NCI-H460 (cell line): ENCODE results near the gene NKAIN1. TPM values are rescaled to one million over a fixed set of nuclear protein-coding genes. Genes with fewer than 3 reads are reported as not detected.
A peak's percentile ranks its signal among the peaks of the same experiment; 100 is the strongest.
"Not testable (repeated sequence)": the region's sequence is repeated elsewhere in the genome, so short reads cannot be mapped to it uniquely, and the experiment has no call there.

Source experiments
- DNase-seq: peaks from one replicate; pipeline ENCODE4 v3.0.0-alpha.2; 2016; ENCODE audit warnings: low read depth; ENCODE audit errors: extremely low read depth
- total RNA-seq: library from RNA; depleted of rRNA; stranded (reverse); fragments of >200 nt; shearing (Covaris generic); gene quantifications from 2 replicates; pipeline ENCODE4 v1.2.3, GENCODE V29; 2014

The NKAIN1 gene
- total RNA-seq, 1 experiment from 2014 or later: 0.57 TPM

GRCh38 chr1:31159323-31159722 lies 80.4 kb downstream of the NKAIN1 start:
- DNase-seq: no peak

DNA sequence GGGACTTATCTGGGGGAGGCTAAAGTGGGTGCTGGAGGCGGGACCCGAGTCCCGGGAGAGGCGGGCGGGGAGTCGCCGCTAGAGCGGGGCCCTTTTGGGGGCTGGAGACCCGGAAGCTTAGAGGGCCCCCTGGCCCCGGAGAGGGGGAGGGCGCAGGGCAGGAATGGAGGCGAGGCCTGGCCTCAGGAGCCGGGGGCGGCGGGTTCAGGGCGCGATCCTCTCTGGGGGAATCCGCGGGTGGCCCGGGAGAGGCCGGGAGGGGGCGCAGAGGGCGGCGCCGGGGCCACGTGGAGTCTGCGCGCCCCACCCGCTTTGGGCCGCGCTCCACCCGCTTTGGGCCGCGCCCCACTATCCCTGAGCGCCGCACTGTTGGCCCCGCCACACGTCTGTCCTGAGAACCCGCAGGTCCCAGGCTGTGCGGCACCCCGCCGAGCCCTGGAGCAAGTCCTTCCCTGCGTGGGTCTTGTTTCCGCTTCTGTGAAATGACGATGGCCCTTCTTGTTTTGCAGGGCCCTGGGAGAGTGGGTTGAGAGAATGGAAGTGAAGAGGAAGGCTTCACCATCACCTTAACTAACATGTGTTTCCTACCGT lies 84.4 kb downstream of the NKAIN1 start:
- DNase-seq: peak; percentile 46

GRCh38 chr1:31154632-31155215 lies 85.0 kb downstream of the NKAIN1 start:
- DNase-seq: peak; percentile 64

DNA sequence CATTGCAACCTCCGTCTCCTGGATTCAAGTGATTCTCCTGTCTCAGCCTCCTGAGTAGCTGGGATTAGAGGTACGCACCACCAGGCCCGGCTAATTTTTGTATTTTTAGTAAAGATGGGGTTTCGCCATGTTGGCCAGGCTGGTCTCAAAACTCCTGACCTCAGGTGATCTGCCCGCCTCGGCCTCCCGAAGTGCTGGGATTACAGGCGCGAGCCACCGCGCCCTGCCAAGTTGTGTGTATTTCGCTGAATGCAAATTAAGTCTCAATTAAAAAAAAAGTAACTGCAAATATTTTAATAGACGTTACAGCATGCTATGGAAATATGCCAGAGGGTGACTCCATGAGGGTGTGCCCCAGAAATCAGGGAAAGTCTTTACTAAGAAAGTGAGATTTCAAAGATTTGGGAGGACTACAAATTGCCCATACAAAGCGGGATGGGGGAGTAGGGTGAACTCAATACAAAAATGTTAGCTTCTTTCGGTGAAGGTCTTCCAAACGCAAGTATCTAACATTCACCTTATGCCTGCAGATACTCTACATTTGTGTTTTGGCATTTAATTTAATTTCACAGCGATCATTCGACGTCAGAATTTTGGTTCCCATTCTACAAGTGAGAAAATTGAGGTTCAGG lies 85.6 kb downstream of the NKAIN1 start:
- no peak for DNase-seq

DNA sequence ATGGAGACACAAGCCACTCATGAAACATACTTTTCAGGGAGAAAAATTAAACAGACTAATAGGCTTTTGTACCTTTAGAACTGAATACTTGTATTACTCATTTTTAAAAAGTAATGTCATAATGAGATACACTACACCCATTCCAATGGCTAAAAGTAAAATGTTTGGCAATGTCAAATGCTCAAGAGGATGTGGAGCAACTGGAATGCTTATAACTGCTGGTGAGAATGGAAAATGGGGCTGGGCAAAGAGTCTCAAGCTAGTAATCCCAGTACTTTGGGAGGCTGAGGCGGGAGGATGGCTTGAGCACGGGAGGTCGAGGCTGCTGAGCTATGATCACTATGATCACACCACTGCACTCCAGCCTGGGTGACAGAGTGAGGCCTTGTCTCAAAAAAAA lies 86.3 kb downstream of the NKAIN1 start:
- DNase-seq: no peak

- DNase-seq: peak; percentile 87
Measured at GRCh38 chr1:31152181-31152795, 87.4 kb downstream of the NKAIN1 start.

DNA sequence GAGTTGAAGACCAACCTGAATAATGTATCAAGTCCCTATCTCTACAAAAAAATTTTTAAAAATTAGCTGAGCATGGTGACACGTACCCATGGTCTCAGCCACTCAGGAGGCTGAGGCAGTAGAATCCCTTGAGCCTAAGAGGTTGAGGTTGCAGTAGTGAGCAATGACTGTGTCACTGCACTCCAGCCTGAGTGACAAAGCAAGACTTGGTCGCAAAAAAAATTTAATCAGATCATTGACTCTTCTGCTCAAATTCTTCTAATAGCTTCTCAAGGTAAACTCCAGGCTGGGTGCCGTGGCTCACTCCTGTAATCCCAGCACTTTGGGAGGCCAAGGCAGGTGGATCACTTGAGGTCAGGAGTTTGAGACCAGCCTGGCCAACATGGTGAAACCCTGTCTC lies 88.3 kb downstream of the NKAIN1 start:
- DNase-seq: no peak

GRCh38 chr1:31148409-31148808 lies 91.3 kb downstream of the NKAIN1 start:
- no peak for DNase-seq

- DNase-seq: no peak
Measured at GRCh38 chr1:31145648-31146047, 94.0 kb downstream of the NKAIN1 start.

DNA sequence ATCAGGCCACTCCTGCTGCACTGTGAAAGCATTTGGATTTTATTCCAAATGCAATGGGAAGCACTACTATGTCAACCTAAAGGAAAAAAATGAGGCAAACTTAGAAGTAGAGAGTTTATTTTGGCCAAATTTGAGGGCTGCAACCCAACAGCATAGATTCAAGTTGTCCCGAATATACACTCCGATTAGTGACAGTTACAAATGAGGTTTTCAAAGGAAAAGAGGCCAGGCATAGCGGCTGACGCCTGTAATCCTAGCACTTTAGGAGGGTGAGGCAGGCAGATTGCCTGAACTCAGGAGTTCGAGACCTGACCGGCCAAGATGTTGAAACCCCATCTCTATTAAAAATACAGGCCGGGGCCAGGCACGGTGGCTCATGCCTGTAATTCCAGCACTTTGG lies 95.2 kb downstream of the NKAIN1 start:
- DNase-seq: no peak

- DNase-seq: no peak
Measured at GRCh38 chr1:31143455-31143854, 96.2 kb downstream of the NKAIN1 start.

GRCh38 chr1:31142406-31142805 lies 97.3 kb downstream of the NKAIN1 start:
- DNase-seq: no peak

DNA sequence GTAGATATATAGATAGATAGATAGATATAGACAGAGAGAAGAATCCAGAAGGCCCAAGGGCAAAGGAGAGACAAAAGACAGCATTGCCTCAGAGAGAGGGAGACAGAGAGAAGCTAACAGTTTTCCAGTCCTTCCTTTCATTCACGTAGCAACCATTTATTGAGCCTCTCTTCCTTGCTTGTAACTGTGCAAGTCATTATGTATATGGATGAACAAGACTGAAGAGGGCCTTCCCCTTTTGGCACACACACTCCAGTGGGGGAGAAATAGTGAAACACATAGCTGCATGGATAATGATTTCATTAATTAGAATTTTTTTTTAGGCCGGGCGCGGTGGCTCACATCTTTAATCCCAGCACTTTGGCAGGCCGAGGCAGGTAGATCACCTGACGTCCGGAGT lies 99.4 kb downstream of the NKAIN1 start:
- DNase-seq: no peak

DNA sequence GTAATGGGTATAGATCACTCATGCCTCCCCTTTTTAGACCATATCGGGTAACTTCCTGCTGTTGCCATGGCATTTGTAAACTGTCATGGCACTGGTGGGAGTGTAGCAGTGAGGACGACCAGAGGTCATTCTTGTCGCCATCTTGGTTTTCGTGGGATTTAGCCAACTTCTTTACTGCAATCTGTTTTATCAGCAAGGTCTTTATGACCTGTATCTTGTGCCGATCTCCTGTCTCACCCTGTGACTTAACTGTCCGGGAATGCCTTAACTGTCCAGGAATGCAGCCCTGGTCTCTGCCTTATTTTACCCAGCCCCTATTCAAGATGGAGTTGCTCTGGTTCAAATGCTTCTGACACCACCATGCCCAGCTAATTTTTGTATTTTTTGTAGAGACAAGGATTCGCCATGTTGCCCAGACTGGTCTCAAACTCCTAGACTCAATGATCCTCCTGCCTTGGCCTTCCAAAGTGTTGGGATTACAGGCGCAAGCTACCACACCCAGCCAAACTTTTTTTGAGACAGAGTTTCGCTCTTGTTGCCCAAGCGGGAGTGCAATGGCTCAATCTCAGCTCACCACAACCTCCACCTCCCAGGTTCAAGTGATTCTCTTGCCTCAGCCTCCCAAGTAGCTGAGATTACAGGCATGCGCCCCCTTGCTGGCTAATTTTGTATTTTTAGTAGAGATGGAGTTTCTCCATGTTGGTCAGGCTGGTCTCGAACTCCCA lies 100.7 kb downstream of the NKAIN1 start:
- DNase-seq: not testable (repeated sequence)

GRCh38 chr1:31137873-31138272 lies 101.8 kb downstream of the NKAIN1 start:
- DNase-seq: not testable (repeated sequence)

DNA sequence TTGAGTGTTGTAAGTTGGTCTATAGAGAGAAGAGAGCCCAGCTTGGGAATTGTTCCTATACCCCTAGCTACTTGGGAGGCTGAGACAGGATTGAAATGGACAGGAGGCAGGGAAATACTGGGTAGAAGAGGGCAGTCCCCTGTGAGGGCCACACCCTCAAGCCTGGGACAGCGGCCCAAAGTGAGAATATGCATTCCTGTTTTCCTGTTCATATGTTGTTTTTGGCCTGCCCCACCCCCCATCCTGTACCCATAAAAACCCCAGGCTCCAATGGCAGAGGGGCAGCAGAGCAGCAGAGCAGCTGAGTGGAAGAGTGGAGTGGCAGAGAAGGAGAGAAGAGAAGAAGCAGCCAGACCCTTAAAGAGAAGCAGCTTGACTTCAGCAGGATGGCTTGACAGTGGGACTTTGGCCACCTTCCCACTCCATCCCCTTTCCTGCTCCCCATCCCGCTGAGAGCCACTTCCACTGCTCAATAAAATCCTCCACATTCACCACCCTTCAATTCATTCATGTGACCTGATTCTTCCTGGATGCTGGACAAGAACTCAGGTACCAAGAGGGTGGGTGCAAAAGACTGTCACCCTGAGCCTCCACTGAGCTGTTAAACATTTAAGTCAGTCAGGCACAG lies 103.6 kb downstream of the NKAIN1 start:
- no peak for DNase-seq

GRCh38 chr1:31133368-31133767 lies 106.3 kb downstream of the NKAIN1 start:
- DNase-seq: no peak
